ENCODE data around the gene ADCK1.

ADCK1 gene

GRCh38 chr14:77961847-77962580 lies 162.1 kb downstream of the ADCK1 start:
- no peak for TF ChIP-seq YY1 (IDR thresholded peaks at IDR 0.05; ENCODE audit: insufficient read depth, insufficient read length)
- no peak for TF ChIP-seq SUZ12 (IDR thresholded peaks at IDR 0.05; ENCODE audit: extremely low read depth, insufficient read depth, insufficient read length)
- TF ChIP-seq ZNF274 (IDR thresholded peaks at IDR 0.05; ENCODE audit: low read depth, low read length) = no peak
- H3K27me3 ChIP-seq (ENCODE audit: insufficient read depth, insufficient read length) = peaks cover 17% of the 10 kb centered on the region
- H3K9me3 ChIP-seq (ENCODE audit: insufficient read depth, low read length) = no peaks in the 10 kb centered on the region; the same call in 1 of the 2 replicates
- H3K4me3 ChIP-seq (ENCODE audit: insufficient read length, low read depth) = no peak overlapping the region
- H3K9ac ChIP-seq (ENCODE audit: insufficient read length, low read depth) = no peak overlapping the region
- no peak for DNase-seq (ENCODE audit: low read depth, low spot score)
- H3K36me3 ChIP-seq (ENCODE audit: insufficient read depth, insufficient read length, low read length) = no peaks in the 10 kb centered on the region
- H3K4me1 ChIP-seq (ENCODE audit: insufficient read depth, insufficient read length) = no peaks in the 10 kb centered on the region

- H3K4me3 ChIP-seq (ENCODE audit: insufficient read length, low read depth) = no peak overlapping the region
- peaks cover 17% of the 10 kb centered on the region for H3K27me3 ChIP-seq (ENCODE audit: insufficient read depth, insufficient read length)
- no peaks in the 10 kb centered on the region for H3K36me3 ChIP-seq (ENCODE audit: insufficient read depth, insufficient read length, low read length)
- no peak for DNase-seq (ENCODE audit: low read depth, low spot score)
- no peaks in the 10 kb centered on the region; the same call in 1 of the 2 replicates for H3K9me3 ChIP-seq (ENCODE audit: insufficient read depth, low read length)
- H3K9ac ChIP-seq (ENCODE audit: insufficient read length, low read depth) = no peak overlapping the region
- no peaks in the 10 kb centered on the region for H3K4me1 ChIP-seq (ENCODE audit: insufficient read depth, insufficient read length)
- TF ChIP-seq ZNF274 (IDR thresholded peaks at IDR 0.05; ENCODE audit: low read depth, low read length) (no peak), YY1 (IDR thresholded peaks at IDR 0.05; ENCODE audit: insufficient read depth, insufficient read length) (no peak), SUZ12 (IDR thresholded peaks at IDR 0.05; ENCODE audit: extremely low read depth, insufficient read depth, insufficient read length) (no peak)
Observed at GRCh38 chr14:77962731-77963520, 163.0 kb downstream of the ADCK1 start.

- DNase-seq (ENCODE audit: low read depth, low spot score) = no peak
- H3K9me3 ChIP-seq (ENCODE audit: insufficient read depth, low read length) = no peaks in the 10 kb centered on the region
- H3K4me3 ChIP-seq (ENCODE audit: insufficient read length, low read depth) = no peak overlapping the region
- peaks cover 17% of the 10 kb centered on the region for H3K27me3 ChIP-seq (ENCODE audit: insufficient read depth, insufficient read length)
- no peaks in the 10 kb centered on the region for H3K4me1 ChIP-seq (ENCODE audit: insufficient read depth, insufficient read length)
- no peak for TF ChIP-seq SUZ12 (IDR thresholded peaks at IDR 0.05; ENCODE audit: extremely low read depth, insufficient read depth, insufficient read length)
- no peak for TF ChIP-seq YY1 (IDR thresholded peaks at IDR 0.05; ENCODE audit: insufficient read depth, insufficient read length)
- no peak for TF ChIP-seq ZNF274 (IDR thresholded peaks at IDR 0.05; ENCODE audit: low read depth, low read length)
- no peak overlapping the region for H3K9ac ChIP-seq (ENCODE audit: insufficient read length, low read depth)
- H3K36me3 ChIP-seq (ENCODE audit: insufficient read depth, insufficient read length, low read length) = no peaks in the 10 kb centered on the region
Observed at GRCh38 chr14:77964586-77964985, 164.7 kb downstream of the ADCK1 start.

- peaks cover 17% of the 10 kb centered on the region for H3K27me3 ChIP-seq (ENCODE audit: insufficient read depth, insufficient read length)
- H3K4me1 ChIP-seq (ENCODE audit: insufficient read depth, insufficient read length) = no peaks in the 10 kb centered on the region
- TF ChIP-seq ZNF274 (IDR thresholded peaks at IDR 0.05; ENCODE audit: low read depth, low read length) (no peak), SUZ12 (IDR thresholded peaks at IDR 0.05; ENCODE audit: extremely low read depth, insufficient read depth, insufficient read length) (no peak), YY1 (IDR thresholded peaks at IDR 0.05; ENCODE audit: insufficient read depth, insufficient read length) (no peak)
- no peak overlapping the region for H3K9ac ChIP-seq (ENCODE audit: insufficient read length, low read depth)
- DNase-seq (ENCODE audit: low read depth, low spot score) = no peak
- H3K9me3 ChIP-seq (ENCODE audit: insufficient read depth, low read length) = no peaks in the 10 kb centered on the region
- no peaks in the 10 kb centered on the region for H3K36me3 ChIP-seq (ENCODE audit: insufficient read depth, insufficient read length, low read length)
- H3K4me3 ChIP-seq (ENCODE audit: insufficient read length, low read depth) = no peak overlapping the region
Observed at GRCh38 chr14:77965050-77965449, 165.1 kb downstream of the ADCK1 start.

GRCh38 chr14:77965919-77966435 lies 166.1 kb downstream of the ADCK1 start:
- TF ChIP-seq ZNF274 (IDR thresholded peaks at IDR 0.05; ENCODE audit: low read depth, low read length) (no peak), YY1 (IDR thresholded peaks at IDR 0.05; ENCODE audit: insufficient read depth, insufficient read length) (no peak), SUZ12 (IDR thresholded peaks at IDR 0.05; ENCODE audit: extremely low read depth, insufficient read depth, insufficient read length) (no peak)
- Histone ChIP-seq H3K9ac (ENCODE audit: insufficient read length, low read depth) (peak overlapping the region; percentile 61), H3K9me3 (ENCODE audit: insufficient read depth, low read length) (no peaks in the 10 kb centered on the region), H3K4me3 (ENCODE audit: insufficient read length, low read depth) (peak overlapping the region; percentile 36), H3K27me3 (ENCODE audit: insufficient read depth, insufficient read length) (peaks cover 17% of the 10 kb centered on the region), H3K36me3 (ENCODE audit: insufficient read depth, insufficient read length, low read length) (no peaks in the 10 kb centered on the region), H3K4me1 (ENCODE audit: insufficient read depth, insufficient read length) (no peaks in the 10 kb centered on the region)
- DNase-seq (ENCODE audit: low read depth, low spot score) = peak; percentile 13

- Histone ChIP-seq H3K4me3 (ENCODE audit: insufficient read length, low read depth) (no peak overlapping the region), H3K4me1 (ENCODE audit: insufficient read depth, insufficient read length) (no peaks in the 10 kb centered on the region), H3K36me3 (ENCODE audit: insufficient read depth, insufficient read length, low read length) (no peaks in the 10 kb centered on the region), H3K27me3 (ENCODE audit: insufficient read depth, insufficient read length) (peaks cover 17% of the 10 kb centered on the region), H3K9me3 (ENCODE audit: insufficient read depth, low read length) (no peaks in the 10 kb centered on the region), H3K9ac (ENCODE audit: insufficient read length, low read depth) (no peak overlapping the region)
- TF ChIP-seq YY1 (IDR thresholded peaks at IDR 0.05; ENCODE audit: insufficient read depth, insufficient read length) = no peak
- TF ChIP-seq SUZ12 (IDR thresholded peaks at IDR 0.05; ENCODE audit: extremely low read depth, insufficient read depth, insufficient read length) = no peak
- no peak for TF ChIP-seq ZNF274 (IDR thresholded peaks at IDR 0.05; ENCODE audit: low read depth, low read length)
- no peak for DNase-seq (ENCODE audit: low read depth, low spot score)
Observed at GRCh38 chr14:77967110-77967509, 167.2 kb downstream of the ADCK1 start.

GRCh38 chr14:77970646-77971045 lies 170.7 kb downstream of the ADCK1 start:
- no peak for DNase-seq (ENCODE audit: low read depth, low spot score)
- Histone ChIP-seq H3K9ac (ENCODE audit: insufficient read length, low read depth) (no peak overlapping the region), H3K36me3 (ENCODE audit: insufficient read depth, insufficient read length, low read length) (no peaks in the 10 kb centered on the region), H3K4me3 (ENCODE audit: insufficient read length, low read depth) (no peak overlapping the region), H3K4me1 (ENCODE audit: insufficient read depth, insufficient read length) (no peaks in the 10 kb centered on the region), H3K9me3 (ENCODE audit: insufficient read depth, low read length) (no peaks in the 10 kb centered on the region), H3K27me3 (ENCODE audit: insufficient read depth, insufficient read length) (peaks cover 11% of the 10 kb centered on the region)
- TF ChIP-seq SUZ12 (IDR thresholded peaks at IDR 0.05; ENCODE audit: extremely low read depth, insufficient read depth, insufficient read length) = no peak
- no peak for TF ChIP-seq ZNF274 (IDR thresholded peaks at IDR 0.05; ENCODE audit: low read depth, low read length)
- TF ChIP-seq YY1 (IDR thresholded peaks at IDR 0.05; ENCODE audit: insufficient read depth, insufficient read length) = no peak

Measured in NT2/D1 (cell line).